OCI-LY7 (cell line): Measurements from ENCODE around the gene FAM32A.

Source experiments
- CTCF ChIP-seq: fragments of 200-600 bp; sonication (generic); conservative IDR thresholded peaks from 2 replicates; pipeline ENCODE4 v1.5.1; 2014; ENCODE audit warnings: mild to moderate bottlenecking, antibody characterized with exemption, low read length, moderate library complexity, mixed read lengths
- EZH2phosphoT487 ChIP-seq: fragments of 200-600 bp; sonication (generic); IDR thresholded peaks from 2 replicates; pipeline ENCODE4 v1.6.1; 2018; ENCODE audit warnings: low read depth, borderline replicate concordance, mild to moderate bottlenecking, mixed run types, antibody characterized with exemption, low read length, moderate library complexity, mixed read lengths

- TF ChIP-seq CTCF (no peak), EZH2phosphoT487 (no peak)
Observed at GRCh38 chr19:16170134-16170533, 15.1 kb upstream of the FAM32A start.
